ENCODE results near the gene AMBRA1.

DNA sequence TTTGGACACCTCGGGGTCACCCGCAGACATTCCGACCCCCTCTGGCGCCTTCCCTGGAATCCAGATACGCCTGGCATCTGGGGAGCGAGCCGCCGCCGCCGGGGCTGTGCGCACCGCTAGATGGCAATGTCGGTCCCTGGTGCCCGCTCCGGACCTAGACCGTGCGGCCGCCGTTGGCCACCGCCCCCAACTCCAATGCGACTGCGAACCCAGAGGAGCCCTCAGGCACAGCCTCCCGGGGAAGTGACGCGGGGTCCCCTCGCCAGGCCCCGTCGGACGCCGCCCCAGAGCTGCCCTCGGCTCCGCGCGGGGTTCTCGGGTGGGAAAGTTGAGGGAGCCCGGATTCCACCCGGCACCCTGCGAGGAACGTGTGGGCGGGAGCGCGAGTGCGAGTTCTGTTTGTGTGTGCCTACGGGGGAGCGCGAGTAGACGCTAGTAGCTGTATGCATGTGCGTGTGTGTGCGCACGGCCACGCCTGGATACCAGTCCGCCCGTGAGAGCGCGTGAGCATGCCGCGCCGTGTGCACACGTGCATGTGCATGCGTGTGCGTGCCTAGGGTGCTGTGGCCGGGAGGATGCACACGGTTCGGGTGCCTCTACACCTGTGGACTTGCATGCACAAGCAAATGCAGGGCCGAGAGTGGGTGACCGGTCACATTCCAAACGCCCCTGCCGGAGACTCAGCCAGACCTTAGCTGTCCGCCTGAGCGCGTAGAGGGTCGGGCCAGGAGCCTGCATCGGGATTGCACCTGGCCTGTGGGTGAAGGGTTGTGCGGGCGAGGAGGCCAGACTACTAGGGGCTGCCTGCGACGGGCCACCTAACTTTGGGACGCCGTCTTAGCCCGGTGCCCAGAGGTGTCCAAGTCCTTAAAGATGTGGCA is 204.1 kb downstream of the AMBRA1 start:
- TF ChIP-seq POLR2AphosphoS2 (conservative IDR thresholded peaks at IDR 0.05; ENCODE audit: low read length) (no peak), MYC (IDR thresholded peaks at IDR 0.05; ENCODE audit: borderline replicate concordance, low read length) (peak; percentile 43; the same call in 1 of the 2 replicates), JUN (IDR thresholded peaks at IDR 0.05) (no peak), HOXA7 (CRISPR knock-in tag; IDR thresholded peaks at IDR 0.05) (no peak), NFE2L2 (conservative IDR thresholded peaks at IDR 0.05; ENCODE audit: low read length) (no peak)
- TF ChIP-seq, protein P1, sequence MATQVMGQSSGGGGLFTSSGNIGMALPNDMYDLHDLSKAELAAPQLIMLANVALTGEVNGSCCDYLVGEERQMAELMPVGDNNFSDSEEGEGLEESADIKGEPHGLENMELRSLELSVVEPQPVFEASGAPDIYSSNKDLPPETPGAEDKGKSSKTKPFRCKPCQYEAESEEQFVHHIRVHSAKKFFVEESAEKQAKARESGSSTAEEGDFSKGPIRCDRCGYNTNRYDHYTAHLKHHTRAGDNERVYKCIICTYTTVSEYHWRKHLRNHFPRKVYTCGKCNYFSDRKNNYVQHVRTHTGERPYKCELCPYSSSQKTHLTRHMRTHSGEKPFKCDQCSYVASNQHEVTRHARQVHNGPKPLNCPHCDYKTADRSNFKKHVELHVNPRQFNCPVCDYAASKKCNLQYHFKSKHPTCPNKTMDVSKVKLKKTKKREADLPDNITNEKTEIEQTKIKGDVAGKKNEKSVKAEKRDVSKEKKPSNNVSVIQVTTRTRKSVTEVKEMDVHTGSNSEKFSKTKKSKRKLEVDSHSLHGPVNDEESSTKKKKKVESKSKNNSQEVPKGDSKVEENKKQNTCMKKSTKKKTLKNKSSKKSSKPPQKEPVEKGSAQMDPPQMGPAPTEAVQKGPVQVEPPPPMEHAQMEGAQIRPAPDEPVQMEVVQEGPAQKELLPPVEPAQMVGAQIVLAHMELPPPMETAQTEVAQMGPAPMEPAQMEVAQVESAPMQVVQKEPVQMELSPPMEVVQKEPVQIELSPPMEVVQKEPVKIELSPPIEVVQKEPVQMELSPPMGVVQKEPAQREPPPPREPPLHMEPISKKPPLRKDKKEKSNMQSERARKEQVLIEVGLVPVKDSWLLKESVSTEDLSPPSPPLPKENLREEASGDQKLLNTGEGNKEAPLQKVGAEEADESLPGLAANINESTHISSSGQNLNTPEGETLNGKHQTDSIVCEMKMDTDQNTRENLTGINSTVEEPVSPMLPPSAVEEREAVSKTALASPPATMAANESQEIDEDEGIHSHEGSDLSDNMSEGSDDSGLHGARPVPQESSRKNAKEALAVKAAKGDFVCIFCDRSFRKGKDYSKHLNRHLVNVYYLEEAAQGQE (IDR thresholded peaks at IDR 0.05): no peak
- TF ChIP-seq, protein P2, sequence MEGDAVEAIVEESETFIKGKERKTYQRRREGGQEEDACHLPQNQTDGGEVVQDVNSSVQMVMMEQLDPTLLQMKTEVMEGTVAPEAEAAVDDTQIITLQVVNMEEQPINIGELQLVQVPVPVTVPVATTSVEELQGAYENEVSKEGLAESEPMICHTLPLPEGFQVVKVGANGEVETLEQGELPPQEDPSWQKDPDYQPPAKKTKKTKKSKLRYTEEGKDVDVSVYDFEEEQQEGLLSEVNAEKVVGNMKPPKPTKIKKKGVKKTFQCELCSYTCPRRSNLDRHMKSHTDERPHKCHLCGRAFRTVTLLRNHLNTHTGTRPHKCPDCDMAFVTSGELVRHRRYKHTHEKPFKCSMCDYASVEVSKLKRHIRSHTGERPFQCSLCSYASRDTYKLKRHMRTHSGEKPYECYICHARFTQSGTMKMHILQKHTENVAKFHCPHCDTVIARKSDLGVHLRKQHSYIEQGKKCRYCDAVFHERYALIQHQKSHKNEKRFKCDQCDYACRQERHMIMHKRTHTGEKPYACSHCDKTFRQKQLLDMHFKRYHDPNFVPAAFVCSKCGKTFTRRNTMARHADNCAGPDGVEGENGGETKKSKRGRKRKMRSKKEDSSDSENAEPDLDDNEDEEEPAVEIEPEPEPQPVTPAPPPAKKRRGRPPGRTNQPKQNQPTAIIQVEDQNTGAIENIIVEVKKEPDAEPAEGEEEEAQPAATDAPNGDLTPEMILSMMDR (IDR thresholded peaks at IDR 0.05): peak; percentile 83

Measured in A549 (cell line).